ENCODE measurements around the gene CST7. TPM values are rescaled to one million over a fixed set of nuclear protein-coding genes. Genes with fewer than 3 reads are reported as not detected.
A peak's percentile ranks its signal among the peaks of the same experiment; 100 is the strongest.
"Not testable (repeated sequence)": the region's sequence is repeated elsewhere in the genome, so short reads cannot be mapped to it uniquely, and the experiment has no call there.

Gene CST7
- total RNA-seq, 1 donor from 2014 or later = not detected

- no peak for TF ChIP-seq CTCF (IDR thresholded peaks at IDR 0.05; ENCODE audit: insufficient read depth, low read length, poor library complexity, severe bottlenecking)
- H3K27me3 ChIP-seq (ENCODE audit: control insufficient read depth, insufficient read depth, low read length) = no peaks in the 10 kb centered on the region
- DNase-seq (ENCODE audit: low read depth) = no peak
- H3K36me3 ChIP-seq (ENCODE audit: control insufficient read depth, insufficient read depth, low read length) = no peaks in the 10 kb centered on the region
- H3K4me3 ChIP-seq (ENCODE audit: low read depth, low read length) = no peak overlapping the region
These were observed 30.2 kb upstream of the CST7 start for GRCh38 chr20:24918579-24919566.

- H3K4me3 ChIP-seq (ENCODE audit: low read depth, low read length); H3K36me3 ChIP-seq (ENCODE audit: control insufficient read depth, insufficient read depth, low read length); DNase-seq (ENCODE audit: low read depth); H3K27me3 ChIP-seq (ENCODE audit: control insufficient read depth, insufficient read depth, low read length): not testable (repeated sequence)
These were observed 29.4 kb upstream of the CST7 start for GRCh38 chr20:24919665-24920064.

- not testable (repeated sequence) for DNase-seq (ENCODE audit: low read depth); H3K4me3 ChIP-seq (ENCODE audit: low read depth, low read length); H3K27me3 ChIP-seq (ENCODE audit: control insufficient read depth, insufficient read depth, low read length); H3K36me3 ChIP-seq (ENCODE audit: control insufficient read depth, insufficient read depth, low read length)
These were observed 28.4 kb upstream of the CST7 start for GRCh38 chr20:24920706-24921105.

GRCh38 chr20:24929259-24929658, 19.8 kb upstream of the CST7 start:
- H3K4me3 ChIP-seq (ENCODE audit: low read depth, low read length); H3K27me3 ChIP-seq (ENCODE audit: control insufficient read depth, insufficient read depth, low read length); H3K36me3 ChIP-seq (ENCODE audit: control insufficient read depth, insufficient read depth, low read length); DNase-seq (ENCODE audit: low read depth): not testable (repeated sequence)

GRCh38 chr20:24929867-24930723, 19.0 kb upstream of the CST7 start:
- DNase-seq (ENCODE audit: low read depth) = peak; percentile 4
- not testable (repeated sequence) for H3K27me3 ChIP-seq (ENCODE audit: control insufficient read depth, insufficient read depth, low read length); H3K4me3 ChIP-seq (ENCODE audit: low read depth, low read length); H3K36me3 ChIP-seq (ENCODE audit: control insufficient read depth, insufficient read depth, low read length)

GRCh38 chr20:24930724-24931688, 18.1 kb upstream of the CST7 start:
- H3K27me3 ChIP-seq (ENCODE audit: control insufficient read depth, insufficient read depth, low read length); H3K4me3 ChIP-seq (ENCODE audit: low read depth, low read length); H3K36me3 ChIP-seq (ENCODE audit: control insufficient read depth, insufficient read depth, low read length); DNase-seq (ENCODE audit: low read depth): not testable (repeated sequence)
- peak; percentile 28 for TF ChIP-seq CTCF (IDR thresholded peaks at IDR 0.05; ENCODE audit: insufficient read depth, low read length, poor library complexity, severe bottlenecking)

- H3K36me3 ChIP-seq (ENCODE audit: control insufficient read depth, insufficient read depth, low read length); H3K27me3 ChIP-seq (ENCODE audit: control insufficient read depth, insufficient read depth, low read length); H3K4me3 ChIP-seq (ENCODE audit: low read depth, low read length); DNase-seq (ENCODE audit: low read depth): not testable (repeated sequence)
These were observed 17.2 kb upstream of the CST7 start for GRCh38 chr20:24931893-24932292.

Measured in kidney epithelial cell (primary cell).